Activated T-helper 2 cell treated with anti-CD3 and anti-CD28 coated beads, Interferon-gamma antibody, Interleukin-2, Interleukin-4, amounts not matched to agents 10 μg/mL and 5 μg/mL and 100 μg/mL, durations not matched to agents 14 hours and 24 hours and 36 hours (primary cell): ENCODE data around the gene THSD7A. TPM values are rescaled to one million over a fixed set of nuclear protein-coding genes. Genes with fewer than 3 reads are reported as not detected.
"Not testable (repeated sequence)": the region's sequence is repeated elsewhere in the genome, so short reads cannot be mapped to it uniquely, and the experiment has no call there.

Source experiments
- DNase-seq: peaks from one replicate; pipeline ENCODE4 v3.0.0; 2021; ENCODE audit warnings: low spot score
- H3K27ac Mint-ChIP-seq: one replicate; pipeline ENCODE4 v1.8.0; 2021; ENCODE audit warnings: mixed read lengths
- H3K27me3 Mint-ChIP-seq: one replicate; pipeline ENCODE4 v1.8.0; 2021; ENCODE audit warnings: low read depth, mixed read lengths
- H3K36me3 Mint-ChIP-seq: one replicate; pipeline ENCODE4 v1.8.0; 2021; ENCODE audit warnings: low read depth, mixed read lengths
- H3K4me1 Mint-ChIP-seq: one replicate; pipeline ENCODE4 v1.8.0; 2021; ENCODE audit warnings: low read depth, mixed read lengths
- H3K4me3 Mint-ChIP-seq: one replicate; pipeline ENCODE4 v1.8.0; 2021; ENCODE audit warnings: low read depth, mild to moderate bottlenecking, moderate library complexity, mixed read lengths
- H3K9me3 Mint-ChIP-seq: one replicate; pipeline ENCODE4 v1.8.0; 2021; ENCODE audit warnings: mixed read lengths
- intact Hi-C: fragments of 100-400 bp; cut with micrococcal nuclease; formaldehyde crosslinking; loops from one replicate; pipeline ENCODE4 v1.15.1; 2023
- total RNA-seq: library from RNA; stranded (reverse); gene quantifications from 2 replicates; pipeline ENCODE4 v1.2.3, GENCODE V29; 2022

The THSD7A gene
- total RNA-seq, 1 donor from 2014 or later: not detected

GRCh38 chr7:11458736-11459483, 373.1 kb downstream of the THSD7A start:
- no peaks in the 10 kb centered on the region for H3K9me3 Mint-ChIP-seq
- H3K4me3 Mint-ChIP-seq: no peak overlapping the region
- no peak for DNase-seq
- intact Hi-C loops: no loop called here
- H3K27ac Mint-ChIP-seq: no peak overlapping the region
- H3K4me1 Mint-ChIP-seq: peaks cover 7% of the 10 kb centered on the region
- H3K27me3 Mint-ChIP-seq: no peaks in the 10 kb centered on the region
- no peaks in the 10 kb centered on the region for H3K36me3 Mint-ChIP-seq

- intact Hi-C loops: no loop called here
Measured at GRCh38 chr7:11457419-11457818, 374.6 kb downstream of the THSD7A start.

GRCh38 chr7:11456574-11456973, 375.4 kb downstream of the THSD7A start:
- no peak overlapping the region for H3K4me3 Mint-ChIP-seq
- DNase-seq: no peak
- H3K27me3 Mint-ChIP-seq: no peaks in the 10 kb centered on the region
- intact Hi-C loops: no loop called here
- no peaks in the 10 kb centered on the region for H3K9me3 Mint-ChIP-seq
- H3K4me1 Mint-ChIP-seq: peaks cover 7% of the 10 kb centered on the region
- H3K36me3 Mint-ChIP-seq: no peaks in the 10 kb centered on the region
- H3K27ac Mint-ChIP-seq: no peak overlapping the region

More at GRCh38 chr7:11457419-11457818, 374.6 kb downstream of the THSD7A start:
- Mint-ChIP-seq H3K27ac (no peak overlapping the region), H3K27me3 (no peaks in the 10 kb centered on the region), H3K36me3 (no peaks in the 10 kb centered on the region), H3K4me3 (no peak overlapping the region), H3K9me3 (no peaks in the 10 kb centered on the region), H3K4me1 (peaks cover 7% of the 10 kb centered on the region)
- DNase-seq: no peak

- Mint-ChIP-seq H3K4me3 (no peak overlapping the region), H3K27me3 (no peaks in the 10 kb centered on the region), H3K4me1 (no peaks in the 10 kb centered on the region), H3K36me3 (no peaks in the 10 kb centered on the region), H3K9me3 (no peaks in the 10 kb centered on the region), H3K27ac (no peak overlapping the region)
- DNase-seq: no peak
- intact Hi-C loops: no loop called here
Measured at GRCh38 chr7:11452476-11452875, 379.5 kb downstream of the THSD7A start.

- Mint-ChIP-seq H3K9me3 (no peaks in the 10 kb centered on the region), H3K36me3 (no peaks in the 10 kb centered on the region), H3K27ac (no peak overlapping the region), H3K27me3 (no peaks in the 10 kb centered on the region), H3K4me3 (no peak overlapping the region), H3K4me1 (no peaks in the 10 kb centered on the region)
- DNase-seq: no peak
- intact Hi-C loops: no loop called here
Measured at GRCh38 chr7:11450281-11450680, 381.7 kb downstream of the THSD7A start.

GRCh38 chr7:11449316-11449715, 382.7 kb downstream of the THSD7A start:
- H3K4me1 Mint-ChIP-seq: no peaks in the 10 kb centered on the region
- intact Hi-C loops: no loop called here
- no peaks in the 10 kb centered on the region for H3K27me3 Mint-ChIP-seq
- H3K9me3 Mint-ChIP-seq: no peaks in the 10 kb centered on the region
- no peak overlapping the region for H3K4me3 Mint-ChIP-seq
- DNase-seq: no peak
- no peaks in the 10 kb centered on the region for H3K36me3 Mint-ChIP-seq
- no peak overlapping the region for H3K27ac Mint-ChIP-seq

- DNase-seq: no peak
- no peak overlapping the region for H3K27ac Mint-ChIP-seq
- H3K4me3 Mint-ChIP-seq: no peak overlapping the region
- no peaks in the 10 kb centered on the region for H3K36me3 Mint-ChIP-seq
- H3K4me1 Mint-ChIP-seq: no peaks in the 10 kb centered on the region
- intact Hi-C loops: no loop called here
- no peaks in the 10 kb centered on the region for H3K27me3 Mint-ChIP-seq
- H3K9me3 Mint-ChIP-seq: no peaks in the 10 kb centered on the region
Measured at GRCh38 chr7:11448323-11448722, 383.7 kb downstream of the THSD7A start.

- no peak for DNase-seq
- Mint-ChIP-seq H3K4me1 (no peaks in the 10 kb centered on the region), H3K36me3 (no peaks in the 10 kb centered on the region), H3K9me3 (no peaks in the 10 kb centered on the region), H3K27me3 (no peaks in the 10 kb centered on the region), H3K4me3 (no peak overlapping the region), H3K27ac (no peak overlapping the region)
- intact Hi-C loops: no loop called here
Measured at GRCh38 chr7:11447106-11447505, 384.9 kb downstream of the THSD7A start.

GRCh38 chr7:11443934-11444333, 388.1 kb downstream of the THSD7A start:
- DNase-seq, intact Hi-C loops, H3K4me1 Mint-ChIP-seq, H3K36me3 Mint-ChIP-seq, H3K27me3 Mint-ChIP-seq, H3K27ac Mint-ChIP-seq, H3K9me3 Mint-ChIP-seq, H3K4me3 Mint-ChIP-seq: not testable (repeated sequence)

GRCh38 chr7:11437994-11438393, 394.0 kb downstream of the THSD7A start:
- no peaks in the 10 kb centered on the region for H3K36me3 Mint-ChIP-seq
- intact Hi-C loops: no loop called here
- no peak for DNase-seq
- no peaks in the 10 kb centered on the region for H3K9me3 Mint-ChIP-seq
- H3K27ac Mint-ChIP-seq: no peak overlapping the region
- no peaks in the 10 kb centered on the region for H3K4me1 Mint-ChIP-seq
- no peaks in the 10 kb centered on the region for H3K27me3 Mint-ChIP-seq
- H3K4me3 Mint-ChIP-seq: no peak overlapping the region

- intact Hi-C loops: no loop called here
- H3K4me1 Mint-ChIP-seq: no peaks in the 10 kb centered on the region
- DNase-seq: no peak
- no peak overlapping the region for H3K4me3 Mint-ChIP-seq
- no peaks in the 10 kb centered on the region for H3K27me3 Mint-ChIP-seq
- H3K36me3 Mint-ChIP-seq: no peaks in the 10 kb centered on the region
- H3K27ac Mint-ChIP-seq: no peak overlapping the region
- no peaks in the 10 kb centered on the region for H3K9me3 Mint-ChIP-seq
Measured at GRCh38 chr7:11436773-11437524, 395.0 kb downstream of the THSD7A start.

GRCh38 chr7:11436316-11436715, 395.7 kb downstream of the THSD7A start:
- intact Hi-C loops: no loop called here

GRCh38 chr7:11434366-11434765, 397.6 kb downstream of the THSD7A start:
- Mint-ChIP-seq H3K27me3 (no peaks in the 10 kb centered on the region), H3K36me3 (no peaks in the 10 kb centered on the region), H3K27ac (no peak overlapping the region), H3K9me3 (no peaks in the 10 kb centered on the region), H3K4me1 (no peaks in the 10 kb centered on the region), H3K4me3 (no peak overlapping the region)
- intact Hi-C loops: no loop called here
- no peak for DNase-seq

More at GRCh38 chr7:11436316-11436715, 395.7 kb downstream of the THSD7A start:
- Mint-ChIP-seq H3K27me3 (no peaks in the 10 kb centered on the region), H3K4me1 (no peaks in the 10 kb centered on the region), H3K27ac (no peak overlapping the region), H3K9me3 (no peaks in the 10 kb centered on the region), H3K36me3 (no peaks in the 10 kb centered on the region), H3K4me3 (no peak overlapping the region)
- DNase-seq: no peak
